GM18868 (cell line): ENCODE results near the gene CCDC9.
A peak's percentile ranks its signal among the peaks of the same experiment; 100 is the strongest.
"Not testable (repeated sequence)": the region's sequence is repeated elsewhere in the genome, so short reads cannot be mapped to it uniquely, and the experiment has no call there.

Source experiments
- ATAC-seq: cut with Tn5 transposase; IDR thresholded peaks from one replicate; pipeline ENCODE4 v1.9.1; 2021; ENCODE audit warnings: mild to moderate bottlenecking, moderate library complexity; ENCODE audit not compliant: unreplicated experiment

Gene CCDC9

GRCh38 chr19:47283405-47284059, 27.2 kb downstream of the CCDC9 start:
- ATAC-seq, result no peak

DNA sequence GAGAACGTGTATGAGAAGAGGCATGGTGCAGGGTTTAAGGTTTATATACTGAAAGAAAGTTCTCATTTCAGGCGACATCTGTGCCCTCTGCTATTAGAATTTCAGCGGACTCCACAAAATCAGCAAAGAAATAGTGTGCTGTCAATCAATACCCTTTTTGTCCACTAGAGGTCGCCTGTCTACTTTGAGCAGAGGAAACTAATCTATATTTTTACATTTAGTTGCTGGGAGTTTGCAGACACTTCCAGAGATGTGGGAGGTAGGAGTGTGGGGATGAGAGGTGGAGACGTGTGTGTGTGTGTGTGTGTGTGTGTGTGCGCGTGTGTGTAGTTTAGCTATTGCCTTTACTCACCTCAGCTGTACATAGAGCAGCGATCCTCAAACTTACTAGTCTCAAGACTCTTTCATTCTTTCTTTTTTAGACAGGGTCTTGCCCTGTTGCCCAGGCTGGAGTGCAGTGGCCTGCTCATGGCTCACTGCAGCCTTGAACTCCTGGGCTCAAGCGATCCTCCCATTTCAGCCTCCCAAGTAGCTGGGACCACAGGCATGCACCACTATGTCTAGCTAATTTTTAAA, 28.1 kb downstream of the CCDC9 start:
- no peak for ATAC-seq

GRCh38 chr19:47296036-47296435, 39.7 kb downstream of the CCDC9 start:
- ATAC-seq, result no peak

GRCh38 chr19:47300867-47301266, 44.5 kb downstream of the CCDC9 start:
- ATAC-seq, result not testable (repeated sequence)

GRCh38 chr19:47302249-47302648, 45.9 kb downstream of the CCDC9 start:
- ATAC-seq, result no peak

DNA sequence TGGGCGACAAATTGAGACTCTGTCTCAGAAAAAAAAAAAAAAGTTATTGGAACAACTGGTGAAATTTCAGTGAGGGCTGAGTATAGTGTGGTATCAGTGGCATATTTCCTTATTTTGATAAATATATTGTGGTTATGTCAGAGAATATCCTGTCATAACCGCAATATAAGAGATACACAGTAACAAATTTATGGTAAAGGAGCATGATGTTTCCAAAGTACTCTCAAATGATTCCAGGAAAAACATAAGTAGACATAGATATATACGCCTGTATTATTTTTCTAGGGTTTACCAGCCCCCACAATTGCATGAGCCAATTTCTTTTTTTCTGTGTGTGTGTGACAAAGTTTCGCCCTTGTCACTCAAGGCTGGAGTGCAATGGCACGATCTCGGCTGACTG, 47.6 kb downstream of the CCDC9 start:
- no peak for ATAC-seq

GRCh38 chr19:47305309-47305751, 49.0 kb downstream of the CCDC9 start:
- no peak for ATAC-seq

DNA sequence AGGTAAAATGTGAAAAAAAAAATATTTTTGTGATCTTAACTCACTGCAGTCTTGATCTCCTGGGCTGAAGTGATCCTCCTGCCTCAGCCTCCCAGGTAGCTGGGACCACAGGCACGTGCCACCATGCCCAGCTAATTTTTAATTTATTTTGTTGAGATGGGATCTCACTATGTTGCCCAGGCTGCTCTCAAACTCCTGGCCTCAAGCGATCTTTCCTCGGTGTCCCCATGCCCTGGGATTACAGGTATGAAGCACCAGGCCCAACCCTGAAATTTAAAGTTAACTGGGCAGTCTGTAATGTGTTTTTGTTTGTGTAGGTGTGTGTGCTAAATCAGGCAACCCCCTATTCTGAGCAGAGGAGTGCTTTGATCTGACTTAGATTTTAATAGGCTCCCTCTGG, 50.0 kb downstream of the CCDC9 start:
- no peak for ATAC-seq

DNA sequence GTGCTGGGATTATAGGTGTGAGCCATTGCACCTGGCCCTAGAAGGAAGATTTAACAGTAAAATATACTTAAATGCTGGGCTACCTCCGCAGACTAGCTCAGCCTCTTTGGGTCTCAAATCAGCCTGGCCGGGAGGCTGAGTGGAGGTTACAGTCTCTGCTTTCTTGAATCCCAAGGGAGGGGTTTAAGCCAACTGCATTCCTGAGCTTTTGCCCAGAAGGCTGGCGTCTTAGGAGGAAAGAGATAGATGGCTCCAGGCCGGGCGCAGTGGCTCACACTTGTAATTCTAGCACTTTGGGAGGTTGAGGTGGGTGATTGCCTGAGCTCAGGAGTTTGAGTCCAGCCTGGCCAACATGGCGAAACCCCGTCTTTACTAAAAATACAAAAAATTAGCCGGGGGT, 52.7 kb downstream of the CCDC9 start:
- ATAC-seq, result no peak

DNA sequence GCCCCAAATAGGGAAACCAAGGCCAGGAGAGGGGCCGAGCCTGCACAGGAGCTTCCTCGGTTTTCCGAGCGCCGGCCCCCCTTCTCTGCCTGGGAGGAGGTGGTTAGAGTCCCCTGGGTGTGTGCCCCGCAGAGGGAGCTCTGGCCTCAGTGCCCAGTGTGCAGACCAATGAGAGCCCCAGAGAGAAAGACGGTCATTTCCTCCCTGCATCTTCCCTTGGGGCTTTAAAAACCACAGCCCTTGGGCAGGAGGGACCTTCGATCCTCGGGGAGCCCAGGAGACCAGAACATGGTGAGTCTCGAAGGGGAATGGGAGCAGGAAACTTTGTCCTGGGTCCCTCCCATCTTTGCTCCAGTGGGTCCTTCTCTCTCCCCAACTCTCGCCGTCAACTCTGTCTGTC, 53.3 kb downstream of the CCDC9 start, which contains the start of gene C5AR1:
TSS of gene C5AR1 (plus strand) at position 254 of the 400 bp plus-strand sequence. CDS start at position 289, 35 bp downstream.
- ATAC-seq, result no peak

GRCh38 chr19:47310323-47310722, 54.0 kb downstream of the CCDC9 start:
- no peak for ATAC-seq

GRCh38 chr19:47310819-47311218, 54.5 kb downstream of the CCDC9 start:
- ATAC-seq, result no peak

DNA sequence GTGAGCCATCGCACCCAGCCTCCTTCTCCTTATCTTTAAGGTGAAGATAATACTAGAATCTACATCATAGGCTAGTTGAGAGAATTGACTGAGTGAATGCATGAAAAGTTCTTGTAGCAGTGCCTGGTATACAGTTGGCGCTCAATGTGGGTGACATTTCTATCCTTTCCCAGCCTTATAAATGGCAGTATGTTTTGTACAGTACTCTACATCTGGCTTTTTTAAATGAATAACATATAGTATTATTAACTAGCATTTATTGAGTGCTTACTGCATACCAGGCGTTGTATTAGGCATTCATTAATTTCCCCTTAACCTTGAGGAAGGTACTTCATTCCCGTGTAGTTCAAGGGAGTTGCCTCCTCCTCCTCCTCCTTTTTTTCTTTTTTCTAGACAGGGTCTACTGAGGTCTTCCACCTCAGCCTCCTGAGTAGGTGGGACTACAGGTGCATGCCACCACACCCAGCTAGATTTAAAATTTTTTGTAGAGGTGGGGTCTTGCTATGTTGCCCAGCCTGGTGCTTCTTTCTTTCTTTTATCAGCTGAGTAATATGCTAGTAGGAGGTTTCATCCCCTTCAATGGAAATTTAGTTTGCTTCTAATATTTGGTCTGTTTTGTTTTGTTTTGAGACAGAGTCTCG, 56.2 kb downstream of the CCDC9 start:
- no peak for ATAC-seq

DNA sequence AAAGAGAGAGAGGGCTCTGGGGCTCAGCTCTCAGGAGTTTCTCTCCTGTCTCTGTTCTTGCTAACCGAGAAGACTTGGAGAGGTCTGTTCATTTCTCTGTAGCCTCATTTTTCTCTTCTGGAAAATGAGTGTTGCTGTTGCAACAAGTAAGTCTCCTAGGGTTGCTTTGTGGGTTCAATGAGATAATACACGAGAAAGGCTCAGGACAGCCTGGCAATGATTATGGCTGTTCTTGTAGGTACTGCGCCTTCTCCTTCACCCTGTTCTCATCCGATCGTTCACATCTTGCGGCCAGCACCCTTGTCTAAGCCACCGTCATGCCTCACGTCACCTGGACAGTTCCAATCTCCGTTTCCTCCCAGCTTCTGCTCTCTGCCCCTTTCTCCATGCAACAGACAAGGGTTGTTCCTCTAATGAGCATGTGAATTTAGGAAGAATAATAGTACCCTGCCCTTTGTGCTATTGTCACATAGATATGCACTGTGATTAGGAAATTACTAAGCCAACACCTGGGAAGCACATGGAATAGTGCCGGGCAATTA, 57.5 kb downstream of the CCDC9 start:
- no peak for ATAC-seq

DNA sequence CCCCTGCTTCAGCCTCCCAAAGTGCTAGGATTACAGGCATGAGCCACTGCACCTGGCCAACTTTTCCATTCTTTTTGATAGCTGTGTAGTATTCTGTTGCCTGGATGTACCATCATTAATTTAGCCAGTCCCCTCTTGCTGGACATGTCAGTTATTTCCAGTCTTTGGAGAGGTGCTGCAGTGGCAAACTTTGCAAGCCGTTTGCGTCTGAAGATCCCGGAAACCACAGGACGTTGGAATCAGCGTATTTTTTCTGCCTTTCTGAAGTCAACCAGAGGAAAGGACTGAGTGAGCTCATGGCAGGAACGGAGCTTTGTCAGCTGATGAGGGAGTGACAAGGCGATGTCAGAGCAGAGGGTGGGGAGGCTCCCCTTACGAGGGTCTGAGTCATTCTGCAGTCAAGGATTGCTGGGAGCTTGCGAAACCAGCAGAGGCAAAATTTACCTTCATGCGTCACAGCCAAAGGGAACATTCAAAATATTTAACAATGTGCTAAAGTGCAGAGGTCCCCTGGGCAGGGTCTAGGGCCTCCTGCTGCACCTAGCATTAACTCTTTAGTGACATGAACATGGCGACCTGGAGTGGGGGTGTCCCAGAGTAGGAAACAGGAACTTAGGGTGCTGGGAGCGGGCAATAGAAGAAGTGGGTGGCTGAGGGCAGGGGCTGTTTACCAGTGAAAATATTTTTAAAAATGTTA, 58.9 kb downstream of the CCDC9 start:
- ATAC-seq, result peak; percentile 48

- ATAC-seq, result no peak
Observed at GRCh38 chr19:47316513-47316912, 60.2 kb downstream of the CCDC9 start.

GRCh38 chr19:47319923-47320871, 63.9 kb downstream of the CCDC9 start:
- ATAC-seq, result no peak
